ENCODE results near the gene GRIN2C. TPM values are rescaled to one million over a fixed set of nuclear protein-coding genes. Genes with fewer than 3 reads are reported as not detected.

GRIN2C gene
- total RNA-seq, 2 donors from 2014 or later: 0.65 to 1.2 TPM

DNA sequence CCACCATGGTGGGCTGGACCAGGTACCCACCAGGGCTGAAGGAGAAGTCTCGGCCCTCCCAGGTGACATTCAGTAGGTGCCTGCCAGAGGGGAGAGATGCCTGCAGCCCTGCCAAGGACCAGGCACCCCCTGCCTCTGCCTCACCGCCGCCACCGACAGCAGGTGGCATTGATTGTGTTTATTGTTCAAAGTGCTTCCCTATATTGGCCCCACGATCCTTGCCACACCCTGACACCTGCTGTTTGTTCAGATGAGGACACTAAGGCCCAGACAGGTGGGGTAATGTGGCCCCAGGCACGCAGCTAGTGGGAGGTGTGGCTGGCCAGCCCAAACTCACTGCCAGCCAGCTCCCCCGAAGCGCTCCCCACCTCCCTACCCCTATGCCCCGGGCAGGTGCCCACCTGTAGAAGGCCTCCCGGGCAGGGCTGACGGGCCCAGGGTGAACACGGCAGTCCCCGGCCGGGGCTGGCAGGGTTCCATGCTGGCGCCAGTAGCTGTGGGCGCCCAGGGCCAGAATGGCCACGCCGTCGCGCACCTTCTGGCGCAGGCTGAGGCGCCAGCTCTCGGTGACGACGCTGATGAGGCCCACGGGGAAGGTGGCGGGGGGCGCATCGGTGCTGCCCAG is 8.0 kb downstream of the GRIN2C start:
- Mint-ChIP-seq H3K4me3 (no peak overlapping the region), H3K9me3 (no peaks in the 10 kb centered on the region), H3K4me1 (no peaks in the 10 kb centered on the region), H3K27ac (no peak overlapping the region), H3K36me3 (ENCODE audit: low read depth) (no peaks in the 10 kb centered on the region), H3K27me3 (peaks cover 33% of the 10 kb centered on the region)
- no peak for ATAC-seq (replicated peaks)

DNA sequence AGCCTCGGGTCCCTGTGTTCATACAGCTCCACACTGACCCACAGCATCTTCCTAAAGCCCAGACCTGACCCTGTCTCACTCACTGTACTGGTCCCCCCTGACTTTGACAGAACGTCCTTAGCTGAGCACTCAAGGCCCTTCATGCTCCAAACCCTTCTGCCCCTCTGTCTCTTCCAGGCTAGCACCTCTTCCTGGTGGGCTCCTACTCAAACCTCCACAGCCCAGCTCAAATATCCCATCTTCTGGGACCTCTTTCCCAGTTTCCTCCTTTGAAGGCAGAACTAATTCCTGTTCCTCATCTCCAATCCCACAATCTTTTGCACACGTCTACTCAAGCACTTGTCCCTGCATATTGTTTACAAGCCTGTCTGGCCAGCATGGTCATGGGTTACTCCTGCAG is 8.8 kb downstream of the GRIN2C start:
- Mint-ChIP-seq H3K9me3 (no peaks in the 10 kb centered on the region), H3K27ac (no peak overlapping the region), H3K4me3 (no peak overlapping the region), H3K27me3 (peaks cover 27% of the 10 kb centered on the region), H3K36me3 (ENCODE audit: low read depth) (no peaks in the 10 kb centered on the region), H3K4me1 (no peaks in the 10 kb centered on the region)
- no peak for ATAC-seq (replicated peaks)

DNA sequence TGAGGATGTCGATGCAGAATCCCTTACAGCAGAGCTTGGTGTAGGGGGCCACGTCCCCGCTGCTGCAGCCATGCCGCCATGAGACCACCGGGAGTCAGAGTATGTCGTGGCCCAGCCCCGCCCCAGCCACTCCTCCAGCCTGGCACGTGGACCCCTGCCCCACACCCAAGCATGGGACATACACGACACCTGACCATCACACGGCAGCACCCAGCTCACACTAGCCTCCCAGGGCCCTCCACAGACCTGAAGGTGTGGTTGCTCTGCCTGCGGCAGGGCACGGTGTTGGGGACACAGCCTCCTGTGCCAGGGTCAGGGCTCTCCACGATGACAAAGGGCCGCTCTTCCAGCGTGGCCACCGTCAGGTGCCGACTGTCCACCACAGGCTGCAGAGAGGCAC is 9.4 kb downstream of the GRIN2C start:
- no peak overlapping the region for H3K4me3 Mint-ChIP-seq
- H3K36me3 Mint-ChIP-seq (ENCODE audit: low read depth): no peaks in the 10 kb centered on the region
- H3K27ac Mint-ChIP-seq: no peak overlapping the region
- ATAC-seq (replicated peaks): no peak
- no peaks in the 10 kb centered on the region for H3K4me1 Mint-ChIP-seq
- H3K9me3 Mint-ChIP-seq: no peaks in the 10 kb centered on the region
- peaks cover 22% of the 10 kb centered on the region for H3K27me3 Mint-ChIP-seq

DNA sequence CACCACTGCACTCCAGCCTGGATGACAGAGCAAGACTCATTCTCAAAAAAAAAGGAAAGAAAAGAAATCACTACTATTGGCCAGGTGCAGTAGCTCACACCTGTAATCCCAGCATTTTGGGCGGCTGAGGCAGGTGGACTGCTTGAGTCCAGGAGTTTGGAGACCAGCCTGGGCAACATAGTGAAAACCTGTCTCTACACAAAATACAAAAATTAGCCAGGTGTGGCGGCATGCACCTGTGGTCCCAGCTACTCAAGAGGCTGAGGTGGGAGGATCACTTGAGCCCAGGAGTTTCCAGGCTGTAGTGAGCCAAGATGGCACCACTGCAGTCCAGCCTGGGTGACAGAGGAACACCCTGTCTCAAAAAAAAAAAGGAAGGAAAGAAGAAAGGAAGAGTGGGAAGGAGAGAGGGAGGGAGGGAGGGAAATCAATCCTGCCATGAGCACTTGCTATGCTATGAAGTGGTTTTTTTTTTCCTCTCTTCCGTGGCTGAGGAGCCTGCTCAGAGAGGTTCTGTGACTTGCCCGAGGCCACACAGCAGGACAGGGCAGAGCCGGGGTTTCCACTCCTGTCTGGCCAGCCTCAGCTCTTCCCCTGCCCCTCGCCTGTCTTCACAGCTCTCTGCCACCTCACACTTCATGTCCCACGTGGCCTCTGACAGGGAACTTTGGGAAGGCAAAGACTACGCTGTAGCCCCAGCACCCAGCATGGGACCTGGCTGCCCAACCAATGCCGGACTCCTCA is 10.9 kb downstream of the GRIN2C start:
- Mint-ChIP-seq H3K36me3 (ENCODE audit: low read depth) (no peaks in the 10 kb centered on the region), H3K9me3 (no peaks in the 10 kb centered on the region), H3K27me3 (peaks cover 13% of the 10 kb centered on the region), H3K27ac (peak overlapping the region; percentile 41), H3K4me3 (no peak overlapping the region), H3K4me1 (no peaks in the 10 kb centered on the region)
- ATAC-seq (replicated peaks): no peak

DNA sequence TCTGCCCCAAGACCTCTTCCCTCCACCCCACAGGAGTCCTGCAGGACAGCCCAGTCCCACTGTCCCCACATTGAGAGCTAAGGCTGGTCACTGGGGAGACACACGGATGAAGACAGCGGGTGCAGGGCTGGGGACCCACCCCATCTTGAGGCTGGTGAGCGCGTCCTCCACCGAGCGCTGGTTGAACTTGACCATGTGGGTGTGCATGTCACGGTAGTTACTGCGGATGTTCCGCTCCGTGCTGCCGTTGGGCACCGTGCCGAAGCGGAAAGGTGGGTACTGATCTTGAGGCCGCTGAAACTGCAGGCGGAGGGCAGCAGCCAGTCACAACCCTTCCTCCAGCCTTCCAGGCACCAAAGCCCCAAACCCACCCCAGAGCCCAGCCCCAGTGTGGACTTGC is 13.1 kb downstream of the GRIN2C start:
- Mint-ChIP-seq H3K36me3 (ENCODE audit: low read depth) (no peaks in the 10 kb centered on the region), H3K27ac (no peak overlapping the region), H3K27me3 (peaks cover 8% of the 10 kb centered on the region), H3K4me1 (no peaks in the 10 kb centered on the region), H3K4me3 (no peak overlapping the region), H3K9me3 (no peaks in the 10 kb centered on the region)
- no peak for ATAC-seq (replicated peaks)

DNA sequence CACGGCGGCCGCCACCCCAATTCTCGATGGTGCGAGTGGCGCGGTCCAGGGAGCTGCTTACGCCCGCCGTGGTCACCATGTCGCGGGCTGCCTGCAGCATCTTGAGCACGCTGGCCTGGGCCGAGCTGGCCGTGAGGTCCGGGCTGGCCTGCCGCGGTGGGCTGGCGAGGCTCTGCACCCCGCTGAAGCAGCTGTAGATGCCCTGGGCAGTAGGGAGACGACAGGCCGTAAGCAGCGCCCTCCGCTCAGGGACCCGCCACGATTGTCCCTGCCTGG is 16.4 kb downstream of the GRIN2C start:
- Mint-ChIP-seq H3K36me3 (ENCODE audit: low read depth) (peaks cover 2% of the 10 kb centered on the region), H3K27me3 (peaks cover 3% of the 10 kb centered on the region), H3K4me3 (no peak overlapping the region), H3K9me3 (no peaks in the 10 kb centered on the region), H3K27ac (no peak overlapping the region), H3K4me1 (peaks cover 8% of the 10 kb centered on the region)
- ATAC-seq (replicated peaks): no peak

DNA sequence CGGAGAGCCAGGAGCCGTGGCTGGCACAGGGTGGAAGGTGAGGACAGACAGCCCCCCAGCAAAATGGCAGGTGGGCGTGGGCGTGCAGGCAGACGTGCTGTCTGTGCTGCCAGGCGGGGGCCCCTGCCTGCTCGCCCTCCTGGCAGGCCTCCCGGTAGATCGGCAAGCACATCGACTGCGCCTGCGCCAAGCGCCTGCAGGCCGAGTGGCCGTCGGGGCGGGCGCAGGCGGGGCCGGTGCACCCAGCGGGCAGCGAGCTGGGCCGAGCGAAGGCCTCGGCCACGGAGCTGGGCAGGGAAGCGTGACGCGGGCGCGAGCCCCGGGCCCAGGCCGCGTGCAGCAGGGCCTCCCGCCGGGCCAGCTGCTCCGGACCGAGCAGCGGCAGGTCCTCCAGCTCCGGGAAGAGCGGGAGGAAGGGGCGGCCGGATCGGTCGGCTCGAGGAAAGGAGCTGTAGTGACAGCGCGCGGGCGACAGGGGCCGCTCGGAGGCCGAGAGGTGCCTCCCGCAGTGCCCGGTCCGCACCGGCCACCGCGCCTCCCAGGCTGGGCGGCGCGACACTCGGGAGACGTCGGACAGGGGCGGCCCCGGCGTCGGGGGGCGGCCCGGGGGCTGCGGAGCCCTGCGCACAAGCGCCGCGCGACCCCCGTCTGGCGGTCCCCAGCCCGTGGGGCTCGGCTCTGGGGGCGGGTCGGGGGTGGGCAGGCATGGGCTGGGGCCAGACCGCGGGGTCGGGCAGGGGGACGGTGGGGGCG is 16.9 kb downstream of the GRIN2C start:
- Mint-ChIP-seq H3K27ac (no peak overlapping the region), H3K9me3 (no peaks in the 10 kb centered on the region), H3K4me3 (no peak overlapping the region), H3K27me3 (peaks cover 3% of the 10 kb centered on the region), H3K36me3 (ENCODE audit: low read depth) (peaks cover 7% of the 10 kb centered on the region), H3K4me1 (peaks cover 8% of the 10 kb centered on the region)
- peak; percentile 55 for ATAC-seq (replicated peaks)

DNA sequence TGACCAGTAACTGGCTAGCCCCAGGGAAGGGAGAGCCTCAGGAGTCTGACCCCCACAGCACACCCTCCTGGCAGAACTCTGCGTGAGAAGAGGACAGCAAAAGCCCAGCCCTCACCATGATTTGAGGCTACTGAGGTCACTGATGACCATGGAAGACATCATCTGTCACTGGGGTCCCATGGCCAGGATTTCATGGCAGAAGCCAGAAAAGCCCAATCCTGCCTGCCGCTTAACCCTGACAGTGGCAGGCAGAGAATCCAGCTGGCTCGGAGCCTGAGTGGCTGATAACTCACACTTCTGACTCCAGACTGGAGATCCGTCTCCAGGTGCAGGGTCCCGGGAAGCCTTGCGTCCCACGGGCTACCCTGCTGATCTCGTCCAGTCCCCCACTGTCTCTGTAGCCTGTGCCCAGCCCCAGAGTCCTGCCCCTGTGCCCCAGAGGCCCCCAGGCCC is 17.5 kb downstream of the GRIN2C start:
- peaks cover 8% of the 10 kb centered on the region for H3K4me1 Mint-ChIP-seq
- no peak for ATAC-seq (replicated peaks)
- H3K9me3 Mint-ChIP-seq: no peaks in the 10 kb centered on the region
- H3K27me3 Mint-ChIP-seq: peaks cover 3% of the 10 kb centered on the region
- no peak overlapping the region for H3K27ac Mint-ChIP-seq
- peaks cover 7% of the 10 kb centered on the region for H3K36me3 Mint-ChIP-seq (ENCODE audit: low read depth)
- no peak overlapping the region for H3K4me3 Mint-ChIP-seq

DNA sequence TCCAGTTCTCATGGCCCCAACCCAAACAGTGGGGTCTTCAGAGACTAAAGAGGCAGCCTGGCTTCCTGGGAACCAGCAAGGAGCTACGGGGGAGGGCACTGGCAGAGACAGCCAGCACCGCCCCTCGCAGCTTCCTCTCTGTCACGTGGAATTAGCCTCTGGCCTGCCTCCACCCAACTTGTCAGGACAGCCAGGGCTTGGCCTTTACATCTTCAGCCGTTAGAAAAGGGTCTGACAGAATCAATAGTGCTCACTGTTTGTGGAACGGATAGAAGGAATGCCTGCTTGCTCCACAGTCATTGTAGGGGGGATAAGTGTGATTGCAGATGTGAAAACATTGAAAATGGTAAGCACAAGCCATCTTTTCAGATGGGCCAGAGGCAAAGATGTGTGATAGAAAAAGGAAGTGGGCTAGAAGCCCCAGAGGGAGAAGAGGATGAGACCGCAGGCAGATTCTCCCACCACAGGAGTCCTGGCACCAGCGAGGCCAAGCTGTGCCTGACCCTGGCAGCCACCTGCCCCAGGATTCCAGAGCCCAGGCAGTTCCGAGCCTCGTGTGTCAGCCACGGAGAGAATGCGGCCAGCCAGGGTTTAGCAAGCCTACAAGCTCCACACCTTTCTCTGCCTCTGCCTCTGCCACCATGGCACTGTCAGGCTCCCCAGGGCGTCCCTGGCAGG is 18.6 kb downstream of the GRIN2C start:
- peaks cover 8% of the 10 kb centered on the region for H3K4me1 Mint-ChIP-seq
- no peak for ATAC-seq (replicated peaks)
- no peak overlapping the region for H3K27ac Mint-ChIP-seq
- H3K9me3 Mint-ChIP-seq: no peaks in the 10 kb centered on the region
- peaks cover 3% of the 10 kb centered on the region for H3K27me3 Mint-ChIP-seq
- peaks cover 18% of the 10 kb centered on the region for H3K36me3 Mint-ChIP-seq (ENCODE audit: low read depth)
- no peak overlapping the region for H3K4me3 Mint-ChIP-seq

DNA sequence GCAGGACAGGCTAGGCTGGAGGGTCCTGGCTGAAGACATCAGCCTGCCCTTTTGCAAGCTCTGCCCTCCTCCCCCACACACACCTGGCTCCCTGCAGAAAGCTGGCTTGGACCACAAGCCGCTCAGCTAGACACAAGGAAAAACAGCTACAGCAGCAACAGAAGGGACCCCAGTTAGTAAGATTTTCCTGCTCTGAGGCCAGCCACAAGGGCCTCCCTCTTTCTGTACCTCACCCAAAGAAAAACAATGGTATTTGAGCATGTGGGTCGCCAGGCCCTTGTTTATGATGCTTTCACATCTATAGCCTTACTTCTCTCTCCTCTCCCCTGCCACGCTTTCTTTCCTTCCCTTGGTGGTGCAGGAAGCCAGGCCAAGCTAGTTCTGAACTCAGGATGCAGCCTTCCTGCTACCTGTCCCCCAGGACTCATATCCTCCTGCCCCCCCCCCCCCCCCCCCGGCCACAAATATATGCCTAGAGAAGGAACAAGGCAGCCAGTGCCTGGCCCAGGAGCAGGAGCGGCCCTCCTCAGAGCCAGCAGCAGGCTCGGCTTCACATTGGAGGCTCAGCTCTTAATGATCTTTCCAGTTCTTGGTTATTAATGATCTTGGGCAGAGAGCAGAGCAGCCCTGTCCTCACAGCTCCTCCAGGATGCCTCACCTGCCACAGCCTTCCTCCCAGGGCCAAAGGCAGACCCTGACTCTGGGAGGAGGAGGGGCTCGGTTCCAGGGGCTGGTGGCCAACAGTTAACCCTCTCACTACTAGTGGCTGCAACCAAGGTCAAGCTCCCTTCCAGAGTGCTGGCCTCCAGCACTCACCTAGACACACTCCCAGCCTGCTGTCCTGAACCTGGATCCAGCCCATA is 19.5 kb downstream of the GRIN2C start:
- H3K27ac Mint-ChIP-seq: no peak overlapping the region
- H3K4me1 Mint-ChIP-seq: peaks cover 11% of the 10 kb centered on the region
- H3K4me3 Mint-ChIP-seq: no peak overlapping the region
- peak; percentile 30 for ATAC-seq (replicated peaks)
- H3K9me3 Mint-ChIP-seq: no peaks in the 10 kb centered on the region
- peaks cover 3% of the 10 kb centered on the region for H3K27me3 Mint-ChIP-seq
- peaks cover 25% of the 10 kb centered on the region for H3K36me3 Mint-ChIP-seq (ENCODE audit: low read depth)

DNA sequence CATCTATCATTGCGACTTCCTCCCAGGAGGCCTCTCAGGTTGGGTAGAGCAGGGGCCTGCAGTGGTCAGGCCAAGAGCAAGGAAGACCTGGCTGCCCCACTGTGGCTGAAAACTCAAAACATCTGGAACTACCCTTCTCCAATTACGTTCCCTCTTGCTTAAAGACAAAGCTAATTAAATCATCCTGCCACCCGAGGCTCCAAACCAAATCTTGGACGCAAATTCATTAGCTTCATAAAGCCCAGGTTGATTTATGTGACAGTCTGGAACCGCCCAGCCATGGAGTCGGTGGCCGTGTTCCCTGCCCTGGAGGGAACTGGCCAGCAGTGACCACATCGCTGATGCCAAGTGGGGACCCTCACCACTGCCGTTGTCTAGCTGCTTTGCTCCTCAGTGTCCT is 21.4 kb downstream of the GRIN2C start:
- ATAC-seq (replicated peaks): no peak
- Mint-ChIP-seq H3K9me3 (no peaks in the 10 kb centered on the region), H3K27ac (no peak overlapping the region), H3K36me3 (ENCODE audit: low read depth) (peaks cover 25% of the 10 kb centered on the region), H3K4me1 (peaks cover 11% of the 10 kb centered on the region), H3K4me3 (no peak overlapping the region), H3K27me3 (peaks cover 3% of the 10 kb centered on the region)

DNA sequence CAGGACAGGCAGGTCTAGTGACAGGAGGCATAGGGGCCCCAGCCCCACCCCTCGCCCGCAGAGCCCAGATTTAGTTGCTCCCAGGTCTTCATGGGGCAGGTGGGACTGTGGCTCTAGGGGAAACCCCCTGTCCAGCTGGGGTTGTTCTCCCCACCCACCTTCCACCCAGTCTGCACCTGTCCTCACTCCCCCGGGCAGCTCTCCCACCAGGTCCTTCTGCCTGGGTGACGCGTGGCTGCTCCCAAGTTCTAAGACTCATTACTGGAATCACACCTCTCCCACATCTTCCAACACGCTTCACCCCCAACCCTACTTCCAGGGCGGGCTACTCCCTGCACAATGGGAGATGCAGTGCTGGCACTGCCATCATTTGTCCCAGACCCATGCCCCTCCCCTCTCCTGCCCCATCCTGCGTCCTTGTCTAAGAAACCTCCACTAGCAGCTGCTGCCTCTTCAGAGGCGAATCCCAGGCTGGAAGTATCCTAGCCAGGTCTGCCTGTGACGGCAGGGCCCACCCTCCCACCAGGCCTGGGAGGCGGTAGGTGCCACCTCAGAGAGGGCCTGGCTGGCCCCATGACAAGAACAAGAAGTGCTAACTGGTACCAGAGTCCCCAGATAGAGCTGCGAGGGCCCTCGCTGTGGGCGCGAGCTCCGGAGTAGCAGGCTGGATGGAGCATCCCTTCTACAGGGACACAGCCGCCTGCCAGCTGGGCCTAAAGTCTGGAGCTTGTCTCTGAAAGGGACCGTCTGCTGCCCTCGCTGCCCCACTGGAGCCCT is 22.8 kb downstream of the GRIN2C start:
- Mint-ChIP-seq H3K27ac (no peak overlapping the region), H3K4me1 (peaks cover 11% of the 10 kb centered on the region), H3K27me3 (peaks cover 1% of the 10 kb centered on the region), H3K36me3 (ENCODE audit: low read depth) (peaks cover 25% of the 10 kb centered on the region), H3K4me3 (no peak overlapping the region), H3K9me3 (no peaks in the 10 kb centered on the region)
- ATAC-seq (replicated peaks): no peak

DNA sequence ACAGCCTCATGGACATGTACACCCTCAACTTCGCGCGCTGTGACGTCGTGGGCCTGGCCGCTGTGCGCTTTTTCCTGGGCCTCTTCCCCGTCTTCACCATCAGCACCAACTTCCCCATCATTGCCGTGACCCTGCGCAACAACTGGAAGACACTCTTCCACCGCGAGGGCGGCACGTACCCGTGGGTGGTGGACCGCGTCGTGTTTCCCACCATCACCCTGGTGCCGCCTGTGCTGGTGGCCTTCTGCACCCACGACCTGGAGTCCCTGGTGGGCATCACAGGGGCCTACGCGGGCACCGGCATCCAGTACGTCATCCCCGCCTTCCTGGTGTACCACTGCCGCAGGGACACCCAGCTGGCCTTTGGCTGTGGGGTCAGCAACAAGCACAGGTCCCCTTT is 23.5 kb downstream of the GRIN2C start:
- Mint-ChIP-seq H3K27ac (no peak overlapping the region), H3K36me3 (ENCODE audit: low read depth) (peaks cover 25% of the 10 kb centered on the region), H3K4me1 (peaks cover 11% of the 10 kb centered on the region), H3K9me3 (no peaks in the 10 kb centered on the region), H3K4me3 (no peak overlapping the region), H3K27me3 (no peaks in the 10 kb centered on the region)
- no peak for ATAC-seq (replicated peaks)

Measured in activated T-helper 17 cell treated with anti-CD3 and anti-CD28 coated beads, Interleukin-2, amount 50 U/mL, for 72 hours (primary cell).